Left colon (tissue), 2 donors: ENCODE measurements around the gene C20orf202. TPM values are rescaled to one million over a fixed set of nuclear protein-coding genes. Genes with fewer than 3 reads are reported as not detected.
"Not testable (repeated sequence)": the region's sequence is repeated elsewhere in the genome, so short reads cannot be mapped to it uniquely, and the experiment has no call there.

Experiments used
- ATAC-seq: fragments of 200-7000 bp; cut with Tn5 transposase; one replicate; pipeline ENCODE4 v1.9.1; 2020; ENCODE audit warnings: mild to moderate bottlenecking, moderate library complexity
- DNase-seq, 2 donors: peaks; one replicate each; pipeline ENCODE4 v3.0.0-alpha.2; 2020
- intact Hi-C, 2 donors: fragments of 100-400 bp; cut with DNase I in 1 of 2; cut with micrococcal nuclease in 1 of 2; formaldehyde crosslinking; loops; one replicate each; pipeline versions ENCODE4 v1.11.2 to v1.14.0; 2022; cut with DNase I, micrococcal nuclease
- total RNA-seq, 2 donors: library from RNA; stranded (reverse); fragmentation: NEBNext Ultra II Directional; extraction: Animal tissue kit (Norgen Biotek cat#: 25700); gene quantifications; one replicate each; pipeline ENCODE4 v1.2.1, GENCODE V29; 2021
- donor health status: DM: no; HTN: no; CAD: no.
- donor health status: DM: yes; HTN: yes; CAD: no.

The C20orf202 gene
- total RNA-seq, 2 donors from 2014 or later: 0.18 to 0.59 TPM

DNA sequence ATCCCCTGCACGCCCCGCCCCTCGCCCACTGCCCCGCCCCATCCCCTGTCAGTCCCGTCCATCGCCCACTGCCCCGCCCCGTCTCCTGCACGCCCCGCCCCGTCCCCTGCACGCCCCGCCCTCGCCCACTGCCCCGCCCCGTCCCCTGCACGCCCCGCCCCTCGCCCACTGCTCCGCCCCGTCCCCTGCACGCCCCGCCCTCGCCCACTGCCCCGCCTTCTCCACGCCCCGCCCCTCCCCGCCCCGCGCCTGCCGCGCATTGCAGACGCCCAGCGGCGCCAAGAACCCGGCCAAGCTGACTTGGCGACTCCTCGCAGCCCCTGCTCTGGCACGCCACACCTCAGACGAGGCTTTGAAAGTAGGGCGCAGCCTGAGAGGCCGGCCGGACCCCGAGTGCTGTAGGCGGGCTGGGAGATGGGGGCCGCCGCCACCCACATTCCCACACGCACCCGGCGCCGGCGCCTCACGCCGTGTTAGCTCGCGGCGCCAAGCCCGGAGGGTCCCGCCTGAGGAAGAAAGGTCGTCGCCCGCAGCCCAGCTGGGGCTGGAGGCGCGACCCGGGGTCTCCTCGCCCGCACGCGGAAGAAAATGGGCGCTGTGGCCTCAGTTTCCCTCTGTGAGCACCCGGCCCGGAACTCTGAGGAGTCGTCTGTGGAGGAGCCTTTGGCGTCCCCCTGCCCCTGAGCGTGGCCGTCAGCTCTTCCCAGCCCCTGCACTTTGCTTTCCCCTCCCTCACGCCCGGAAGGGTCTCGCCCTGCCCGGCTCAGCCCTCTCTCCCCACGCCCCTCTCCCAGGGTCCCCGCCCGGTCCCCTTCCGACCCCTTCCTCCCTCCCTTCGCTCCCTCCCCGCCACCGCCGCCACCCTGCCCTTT, 22.8 kb downstream of the C20orf202 start, which contains the start of gene RAD21L1:
Gene RAD21L1 (plus strand): TSS at position 262 of the 872 bp plus-strand sequence. CDS start 2,410 bp downstream, outside the sequence.
- intact Hi-C loops: no loop called here
- ATAC-seq (peak; percentile 91), DNase-seq (peak; percentile 70 to 85)

DNA sequence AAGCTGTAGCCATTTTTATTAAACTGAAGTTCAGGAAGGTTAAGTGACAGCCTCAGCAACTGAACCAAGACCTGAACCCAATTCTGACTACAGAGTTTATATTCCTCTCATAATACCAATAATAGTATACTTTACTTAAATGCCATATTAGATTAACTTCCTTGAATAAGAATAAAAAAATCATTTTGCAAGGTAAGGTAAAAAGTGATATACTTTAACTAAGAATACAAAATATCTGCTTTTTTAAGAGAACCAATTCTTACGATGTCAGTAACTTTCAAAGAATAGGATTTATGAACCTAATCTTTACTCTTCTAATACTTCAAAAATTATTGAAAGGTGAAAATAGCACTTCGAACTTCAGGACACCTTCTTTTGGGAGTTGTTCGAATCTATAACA, 26.3 kb downstream of the C20orf202 start:
- DNase-seq: no peak
- ATAC-seq: no peak
- intact Hi-C loops: no loop called here

DNA sequence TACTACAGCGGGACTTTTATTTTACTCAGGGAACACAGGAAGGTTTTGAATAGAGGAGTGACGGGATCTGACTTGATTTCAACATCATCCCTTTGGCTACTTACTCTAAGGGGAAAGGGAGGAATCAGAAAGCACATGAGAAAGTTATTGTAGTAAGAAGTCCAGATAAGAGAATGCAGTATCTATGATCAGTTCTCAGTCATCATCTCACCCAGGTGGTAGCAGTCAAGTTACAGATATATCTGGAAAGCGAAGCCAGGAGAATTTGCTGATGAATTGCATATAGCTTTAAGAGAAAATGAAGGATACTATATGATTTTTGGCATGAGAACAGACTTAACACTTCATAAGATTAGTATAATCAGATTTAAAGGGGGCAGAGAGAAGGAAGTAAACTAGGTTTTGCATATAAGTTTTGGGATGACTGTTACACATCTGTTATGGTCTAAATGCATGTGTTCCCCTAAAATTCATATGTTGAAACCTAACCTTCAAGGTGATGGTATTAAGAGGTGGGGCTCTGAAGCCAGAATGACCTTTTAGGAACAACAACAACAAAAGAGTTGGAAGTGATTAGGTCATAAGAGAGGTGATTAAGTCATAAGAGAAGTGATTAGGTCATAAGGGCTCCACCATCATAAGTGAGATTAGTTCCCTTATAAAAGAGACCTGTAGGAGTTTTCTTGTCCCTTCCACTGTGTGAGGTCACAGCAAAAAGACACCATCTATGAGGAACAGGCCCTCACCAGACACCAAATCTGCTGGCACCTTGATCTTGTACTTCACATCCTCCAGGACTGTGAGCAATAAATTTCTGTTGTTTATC, 29.2 kb downstream of the C20orf202 start:
- intact Hi-C loops: no loop called here
- ATAC-seq: no peak
- DNase-seq: no peak

DNA sequence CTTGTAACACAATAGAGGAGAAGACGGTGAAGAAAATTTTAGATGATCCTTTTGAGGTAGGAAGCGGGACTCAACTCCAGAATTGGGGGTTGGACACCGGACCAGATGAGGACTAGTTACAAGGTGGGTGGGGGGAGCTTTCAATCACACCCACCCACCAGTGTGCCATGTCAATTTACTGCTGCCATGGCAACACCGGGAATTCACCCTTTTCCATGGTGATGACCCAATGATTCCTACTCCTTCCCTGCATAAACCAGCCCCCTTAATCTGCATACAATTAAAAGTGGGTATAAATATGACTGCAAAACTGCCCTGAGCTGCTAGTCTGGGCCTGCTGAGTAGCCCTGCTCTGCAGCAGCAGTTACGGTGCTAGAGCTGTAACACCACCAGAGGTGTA, 37.3 kb downstream of the C20orf202 start:
- no peak for ATAC-seq
- intact Hi-C loops: no loop called here
- DNase-seq: no peak

DNA sequence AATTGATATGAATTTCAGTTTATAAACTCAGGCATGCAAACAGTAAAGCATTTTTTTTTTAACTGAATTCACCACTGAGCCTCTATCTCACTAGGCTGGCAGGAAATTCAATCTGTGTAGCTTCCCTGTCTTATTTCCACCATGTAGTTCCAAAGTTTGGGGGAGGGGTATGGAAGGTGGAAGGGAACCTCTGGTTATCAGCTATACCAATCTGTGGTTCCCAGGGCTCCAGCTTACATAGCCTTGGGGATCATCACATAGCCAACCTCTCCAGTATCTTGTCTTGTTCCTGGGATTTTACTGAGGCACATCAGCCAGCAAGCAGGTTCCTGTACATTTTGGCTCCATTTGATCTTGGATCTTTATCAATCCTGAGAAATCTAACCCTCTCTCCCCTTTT, 38.2 kb downstream of the C20orf202 start:
- intact Hi-C loops: no loop called here
- DNase-seq: no peak
- no peak for ATAC-seq

DNA sequence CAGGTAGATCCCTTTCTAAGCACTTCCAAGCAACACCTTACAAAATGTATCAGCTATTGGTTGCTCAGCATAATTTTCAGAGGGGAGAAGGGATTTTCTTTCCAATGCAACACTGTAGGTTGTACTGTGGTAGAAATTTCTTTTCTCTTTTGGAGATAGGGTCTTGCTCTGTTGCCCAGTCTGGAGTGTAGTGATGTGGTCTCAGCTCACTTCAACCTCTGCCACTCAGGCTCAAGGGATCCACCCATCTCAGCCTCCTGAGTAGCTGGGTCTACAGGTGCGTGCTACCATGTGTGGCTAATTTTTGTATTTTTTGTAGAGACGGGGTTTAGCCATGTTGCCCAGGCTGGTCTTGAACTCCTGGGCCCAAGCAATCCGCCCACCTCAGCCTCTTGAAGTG, 38.8 kb downstream of the C20orf202 start:
- DNase-seq (no peak), ATAC-seq (no peak)
- intact Hi-C loops: no loop called here

DNA sequence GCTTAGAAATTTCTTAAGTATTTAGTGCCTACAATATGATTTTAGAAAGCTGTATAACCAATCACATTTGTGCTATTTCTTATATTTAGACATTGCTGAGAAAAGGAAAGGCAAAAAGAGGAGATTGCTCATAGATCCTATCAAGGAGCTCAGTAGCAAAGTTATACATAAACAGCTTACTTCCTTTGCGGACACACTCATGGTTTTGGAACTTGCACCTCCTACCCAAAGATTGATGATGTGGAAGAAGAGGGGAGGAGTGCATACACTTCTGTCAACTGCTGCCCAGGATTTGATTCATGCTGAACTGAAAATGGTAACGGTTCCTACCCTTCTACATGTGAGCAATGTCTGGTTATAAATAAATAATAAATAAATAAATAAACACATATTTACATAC, 39.3 kb downstream of the C20orf202 start:
- intact Hi-C loops: no loop called here
- no peak for DNase-seq

DNA sequence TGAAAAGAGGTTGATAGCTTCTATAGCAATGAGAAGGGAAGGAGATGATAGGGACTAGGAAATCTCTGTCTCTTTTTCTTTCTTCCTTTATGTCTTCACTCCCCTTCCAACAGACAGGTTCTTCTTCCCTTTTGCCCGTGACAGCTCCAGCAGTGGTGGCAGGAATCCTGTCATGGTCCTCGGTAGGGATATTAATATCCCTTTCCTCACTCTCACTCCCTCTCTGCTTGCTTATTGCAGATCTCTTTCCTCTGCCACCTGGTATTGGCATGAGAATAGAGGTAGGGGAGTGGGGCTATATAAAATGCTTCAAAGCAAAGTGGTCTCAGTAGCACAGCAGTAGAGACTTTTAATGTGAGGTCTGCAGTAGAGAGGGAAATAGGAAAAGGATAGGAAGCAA, 42.3 kb downstream of the C20orf202 start:
- intact Hi-C loops: no loop called here
- ATAC-seq (no peak), DNase-seq (no peak)

More for the DNA sequence above, 39.3 kb downstream of the C20orf202 start:
- ATAC-seq: no peak

DNA sequence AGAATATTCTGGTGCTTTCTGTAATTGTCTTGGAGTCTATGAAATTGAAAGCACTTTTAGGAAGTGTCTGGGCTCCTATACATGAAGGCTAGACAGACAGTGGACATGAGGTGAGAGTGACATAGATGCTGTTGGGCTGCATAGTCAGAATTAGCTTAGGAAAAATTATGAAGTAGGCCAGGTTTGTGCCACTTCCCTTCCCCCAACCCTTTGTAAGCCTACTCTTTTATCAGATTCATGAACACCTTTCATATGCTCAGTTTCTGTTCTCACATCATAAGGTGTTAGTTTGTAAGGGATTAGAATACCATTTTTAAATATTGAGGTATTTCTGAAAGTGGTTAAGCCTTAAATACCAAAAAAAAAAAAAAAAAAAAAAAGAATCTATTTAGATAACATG, 44.4 kb downstream of the C20orf202 start:
- DNase-seq: no peak
- intact Hi-C loops: no loop called here
- no peak for ATAC-seq

DNA sequence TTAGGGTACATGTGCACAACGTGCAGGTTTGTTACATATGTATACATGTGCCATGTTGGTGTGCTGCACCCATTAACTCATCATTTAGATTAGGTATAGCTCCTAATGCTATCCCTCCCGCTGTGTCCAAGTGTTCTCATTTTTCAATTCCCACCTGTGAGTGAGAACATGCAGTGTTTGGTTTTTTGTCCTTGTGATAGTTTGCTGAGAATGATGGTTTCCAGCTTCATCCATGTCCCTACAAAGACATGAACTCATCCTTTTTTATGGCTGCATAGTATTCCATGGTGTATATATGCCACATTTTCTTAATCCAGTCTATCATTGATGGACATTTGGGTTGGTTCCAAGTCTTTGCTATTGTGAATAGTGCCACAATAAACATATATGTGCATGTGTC, 47.0 kb downstream of the C20orf202 start:
- intact Hi-C loops, DNase-seq, ATAC-seq: not testable (repeated sequence)

DNA sequence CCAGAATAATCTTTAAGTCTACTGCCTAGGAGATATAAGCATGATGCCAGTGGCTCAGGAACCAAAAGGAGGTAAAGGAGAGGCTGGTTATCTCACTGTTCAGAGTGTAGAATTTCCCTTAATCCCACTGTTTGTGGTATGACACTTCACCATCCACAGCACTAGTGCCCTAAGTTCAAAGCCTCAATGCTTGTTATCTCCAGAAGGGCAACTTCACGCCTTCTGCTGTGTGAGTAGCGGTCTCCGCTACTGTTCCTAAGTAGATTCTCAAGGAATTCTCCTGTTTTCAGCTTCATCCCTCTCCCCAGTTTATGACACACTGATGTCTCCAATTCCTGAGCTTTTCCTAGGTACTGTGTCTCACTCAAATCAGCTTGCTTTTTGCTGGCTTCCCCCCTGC, 49.2 kb downstream of the C20orf202 start:
- ATAC-seq (no peak), DNase-seq (no peak)
- intact Hi-C loops: no loop called here

DNA sequence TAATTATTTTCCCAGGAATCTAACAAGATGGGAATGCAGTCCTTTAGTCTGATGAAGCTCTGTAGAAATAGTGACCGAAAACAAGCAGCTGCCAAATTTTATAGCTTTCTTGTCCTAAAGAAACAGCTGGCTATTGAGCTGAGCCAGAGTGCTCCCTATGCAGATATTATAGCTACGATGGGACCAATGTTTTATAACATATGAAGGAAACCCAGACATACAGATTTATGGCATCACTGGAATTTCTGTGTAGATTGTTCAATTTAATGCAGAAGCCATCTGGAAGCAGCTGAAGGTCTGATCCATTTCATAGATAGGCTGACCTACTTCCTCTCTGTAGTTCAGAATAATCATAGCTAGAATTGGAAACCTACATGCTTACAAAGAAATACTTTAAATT, 51.0 kb downstream of the C20orf202 start:
- ATAC-seq (no peak), DNase-seq (no peak)
- intact Hi-C loops: no loop called here

DNA sequence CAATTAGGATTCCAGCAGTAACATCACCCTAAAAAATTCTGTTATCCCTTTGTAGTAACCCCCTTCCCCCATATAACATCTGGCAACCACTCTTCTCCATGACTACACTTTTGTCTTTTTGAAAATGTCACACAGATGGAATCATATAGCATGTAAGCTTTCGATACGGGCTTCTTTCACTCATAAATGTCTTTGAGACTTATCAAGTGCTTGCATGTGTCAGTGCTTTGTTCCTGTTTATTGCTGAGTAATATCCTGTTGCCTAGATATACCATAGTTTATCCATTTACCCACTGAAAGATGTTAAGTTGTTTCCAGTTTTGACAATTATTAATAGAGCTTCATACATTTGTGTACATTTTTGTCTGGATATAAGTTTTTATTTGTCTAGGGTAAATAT, 52.4 kb downstream of the C20orf202 start:
- ATAC-seq: no peak
- intact Hi-C loops: no loop called here
- DNase-seq: no peak

Other genes with a start within 250 kb of the C20orf202 start
- gene RSPO4, start 201.1 kb upstream of the C20orf202 start, total RNA-seq: under 1 TPM in 1 of 2 donors, not detected in 1; 0.11 TPM
- 100 to 1,000 TPM; 119 to 133 TPM for gene PSMF1, start 84.9 kb upstream of the C20orf202 start, total RNA-seq
- gene TMEM74B, start 18.5 kb upstream of the C20orf202 start, total RNA-seq: 1 to 10 TPM; 2.2 to 3.4 TPM
- not detected for gene RAD21L1, start 22.6 kb downstream of the C20orf202 start, total RNA-seq
- gene SNPH, start 62.8 kb downstream of the C20orf202 start, total RNA-seq: 1 to 10 TPM; 1.4 to 2.4 TPM
- 100 to 1,000 TPM; 262 to 489 TPM for gene SDCBP2, start 125.7 kb downstream of the C20orf202 start, total RNA-seq
- 100 to 1,000 TPM; 259 to 309 TPM for gene FKBP1A, start 189.6 kb downstream of the C20orf202 start, total RNA-seq